NCI-H2081 treated with DMSO at 0.1 percent for 48 hours (cell line): ENCODE measurements around the gene TMEM143.

Source experiments
- DNase-seq: peaks from one replicate; lab custom pipeline; 2025; lab: John Stamatoyannopoulos, UW

The TMEM143 gene

GRCh38 chr19:48359123-48359522, 4.6 kb downstream of the TMEM143 start:
- no peak for DNase-seq

DNA sequence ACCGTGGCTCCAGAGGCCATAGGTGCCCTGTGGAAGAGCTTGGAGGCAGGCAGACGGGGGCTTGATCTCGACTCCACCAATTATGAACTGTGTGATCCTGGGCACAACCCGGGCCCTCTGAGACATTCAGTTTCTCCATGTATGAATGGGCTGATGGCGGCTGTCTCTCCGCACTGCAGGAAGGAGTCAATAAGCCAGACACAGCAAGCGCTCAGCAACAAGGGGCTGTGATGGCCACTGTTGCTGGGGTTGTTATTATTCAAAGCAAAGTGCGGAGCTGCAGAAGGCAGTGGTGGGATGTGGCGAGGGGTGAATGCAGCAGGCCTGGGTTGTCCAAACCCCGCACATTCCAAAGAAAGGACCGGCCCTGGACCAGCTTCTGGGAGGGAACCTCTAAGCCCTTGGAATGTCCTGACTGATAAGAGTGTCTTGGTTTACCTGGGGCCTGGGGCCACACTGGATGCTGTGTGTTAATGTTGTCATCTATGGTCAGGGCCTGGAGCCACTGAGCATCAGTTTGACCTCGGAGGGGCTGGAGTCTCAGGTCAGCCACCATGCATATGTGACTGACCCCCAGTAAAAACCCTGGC, 8.3 kb downstream of the TMEM143 start:
- DNase-seq: no peak

- DNase-seq: no peak
These were observed 9.3 kb downstream of the TMEM143 start for GRCh38 chr19:48354332-48354992.

DNA sequence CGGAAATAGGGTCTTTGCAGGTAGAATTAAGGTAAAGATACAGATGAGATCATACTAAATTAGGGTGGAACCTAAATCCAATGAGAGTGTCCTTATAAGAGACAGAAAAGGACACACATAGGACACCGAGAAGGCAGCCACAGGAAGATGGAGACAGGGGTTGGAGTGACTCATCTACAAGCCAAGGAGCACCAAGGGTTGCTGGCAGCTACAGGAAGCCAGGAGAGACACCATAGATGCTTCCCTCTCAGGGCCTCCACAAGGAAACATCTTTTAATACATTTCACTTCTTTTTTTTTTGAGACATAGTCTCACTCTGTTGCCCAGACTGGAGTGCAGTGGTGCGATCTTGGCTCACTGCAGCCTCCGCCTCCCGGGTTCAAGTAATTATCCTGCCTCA, 10.1 kb downstream of the TMEM143 start:
- DNase-seq: no peak

GRCh38 chr19:48351341-48351752, 12.4 kb downstream of the TMEM143 start:
- DNase-seq: no peak

DNA sequence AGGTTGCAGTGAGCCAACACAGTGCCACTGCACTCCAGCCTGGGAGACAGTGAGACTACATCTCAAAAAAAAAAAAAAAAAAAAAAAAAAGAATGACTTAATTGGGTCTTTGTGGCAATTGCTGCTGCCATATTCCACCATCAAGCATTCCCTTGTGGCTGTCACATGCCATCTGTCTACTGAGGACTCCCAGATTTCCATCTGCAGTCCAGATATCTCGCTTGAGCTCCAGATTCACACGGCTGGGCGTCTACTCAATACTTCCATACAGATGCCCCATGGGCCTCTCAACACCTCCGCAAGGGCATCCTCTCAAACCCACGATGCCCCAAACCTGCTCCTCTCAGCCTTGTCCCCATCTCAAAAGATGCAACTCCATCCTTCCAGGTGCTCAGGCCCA, 12.9 kb downstream of the TMEM143 start:
- no peak for DNase-seq

GRCh38 chr19:48348737-48349136, 15.0 kb downstream of the TMEM143 start:
- DNase-seq: no peak

DNA sequence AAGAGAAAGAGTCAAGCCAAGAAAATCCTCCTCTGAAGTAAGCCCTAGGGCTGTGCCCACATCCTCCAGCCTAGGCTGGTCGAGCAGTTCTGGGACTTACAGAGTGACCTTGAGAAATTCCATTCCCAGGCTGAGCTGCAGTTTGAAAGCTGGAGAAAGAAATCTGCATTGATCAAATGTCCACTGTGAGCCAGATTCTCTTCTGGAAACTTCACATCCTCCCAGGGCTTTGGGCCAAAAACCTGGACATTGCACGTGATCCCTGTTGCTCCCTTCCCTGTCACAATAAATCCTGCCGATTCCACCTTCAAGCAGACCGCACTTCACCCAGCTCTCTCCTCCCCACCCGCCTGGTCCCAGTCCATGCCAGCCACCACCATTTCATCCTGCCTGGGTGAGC, 15.7 kb downstream of the TMEM143 start:
- DNase-seq: no peak

- DNase-seq: no peak
These were observed 17.5 kb downstream of the TMEM143 start for GRCh38 chr19:48346191-48346590.

- no peak for DNase-seq
These were observed 18.8 kb downstream of the TMEM143 start for GRCh38 chr19:48344892-48345291.

DNA sequence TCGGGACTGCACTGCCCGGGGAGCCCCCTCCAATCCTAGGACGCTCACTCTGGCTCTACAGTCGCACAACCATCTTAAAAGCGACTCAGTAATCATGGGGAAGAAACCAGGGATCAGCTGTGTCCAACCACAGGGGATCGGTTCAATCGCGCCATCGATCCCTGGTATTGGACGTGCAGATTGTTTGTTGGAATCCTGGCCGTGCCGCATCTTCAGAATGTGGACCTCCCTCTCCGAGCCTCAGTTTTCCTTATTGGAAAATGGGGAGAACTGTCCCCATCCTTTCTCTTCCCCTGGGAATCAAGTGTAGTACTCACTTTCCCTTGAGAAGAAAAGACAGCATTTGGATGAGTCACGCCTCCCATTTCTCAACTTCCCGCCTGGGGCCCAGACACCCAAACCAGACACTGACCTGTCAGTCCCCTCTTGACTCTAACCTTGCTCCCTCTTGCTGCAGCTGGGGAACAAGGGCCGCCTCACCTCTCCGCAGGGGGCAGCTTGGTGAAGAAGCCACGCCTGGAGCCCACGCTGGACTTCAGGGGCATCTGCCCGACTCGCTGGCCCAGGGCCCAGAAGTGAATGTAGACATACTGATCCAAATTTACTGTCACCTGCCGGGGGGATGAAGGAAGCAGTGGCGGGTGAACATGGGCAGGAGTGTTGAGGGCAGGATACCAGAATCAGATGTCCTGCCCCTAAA, 20.7 kb downstream of the TMEM143 start:
- no peak for DNase-seq

DNA sequence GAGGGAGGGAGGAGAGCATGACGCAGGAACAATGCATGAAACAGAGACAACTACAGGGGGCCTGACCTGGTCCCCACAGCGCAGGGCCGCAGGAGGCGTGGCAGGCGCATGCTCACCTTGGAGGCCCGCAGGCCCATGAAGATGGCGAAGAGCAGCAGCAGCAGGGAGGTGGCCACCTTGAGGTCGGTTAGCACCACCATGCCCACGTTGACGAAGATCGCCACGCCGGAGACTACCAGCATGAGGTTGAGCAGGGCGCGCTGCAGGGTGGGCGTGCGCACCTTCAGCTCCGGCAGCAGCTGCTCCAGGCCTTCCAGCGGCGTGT, 21.4 kb downstream of the TMEM143 start:
- DNase-seq: no peak

GRCh38 chr19:48341515-48342413, 22.0 kb downstream of the TMEM143 start:
- DNase-seq: no peak

GRCh38 chr19:48340995-48341394, 22.7 kb downstream of the TMEM143 start:
- DNase-seq: peak; percentile 72

- DNase-seq: no peak
These were observed 24.8 kb downstream of the TMEM143 start for GRCh38 chr19:48338802-48339503.

DNA sequence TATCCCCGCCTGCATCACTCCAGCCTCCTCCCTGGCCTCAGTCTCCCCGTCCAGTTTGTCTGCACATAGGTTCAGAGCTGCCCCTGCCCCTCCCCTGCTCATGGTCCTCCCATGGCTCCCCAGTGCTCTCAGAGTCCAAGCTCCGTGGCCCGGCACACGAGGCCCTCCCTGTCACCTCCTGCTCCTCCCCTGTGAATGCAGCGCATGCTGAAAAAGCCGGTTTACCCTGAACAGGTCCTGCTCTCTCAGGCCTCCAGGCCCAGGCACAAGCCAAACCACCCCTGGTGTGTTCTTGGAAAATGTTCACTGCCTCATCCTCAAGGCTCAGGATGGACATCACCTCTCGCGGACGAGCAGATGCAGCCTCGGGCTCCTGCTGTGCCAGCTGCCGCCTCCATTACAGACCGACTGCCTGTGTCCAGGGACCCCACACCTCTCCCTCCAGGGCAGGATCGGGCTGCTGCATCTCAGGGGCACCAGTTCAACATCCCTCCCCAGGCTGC, 25.4 kb downstream of the TMEM143 start:
- DNase-seq: no peak

- peak; percentile 28 for DNase-seq
These were observed 30.0 kb downstream of the TMEM143 start for GRCh38 chr19:48333467-48334384.

DNA sequence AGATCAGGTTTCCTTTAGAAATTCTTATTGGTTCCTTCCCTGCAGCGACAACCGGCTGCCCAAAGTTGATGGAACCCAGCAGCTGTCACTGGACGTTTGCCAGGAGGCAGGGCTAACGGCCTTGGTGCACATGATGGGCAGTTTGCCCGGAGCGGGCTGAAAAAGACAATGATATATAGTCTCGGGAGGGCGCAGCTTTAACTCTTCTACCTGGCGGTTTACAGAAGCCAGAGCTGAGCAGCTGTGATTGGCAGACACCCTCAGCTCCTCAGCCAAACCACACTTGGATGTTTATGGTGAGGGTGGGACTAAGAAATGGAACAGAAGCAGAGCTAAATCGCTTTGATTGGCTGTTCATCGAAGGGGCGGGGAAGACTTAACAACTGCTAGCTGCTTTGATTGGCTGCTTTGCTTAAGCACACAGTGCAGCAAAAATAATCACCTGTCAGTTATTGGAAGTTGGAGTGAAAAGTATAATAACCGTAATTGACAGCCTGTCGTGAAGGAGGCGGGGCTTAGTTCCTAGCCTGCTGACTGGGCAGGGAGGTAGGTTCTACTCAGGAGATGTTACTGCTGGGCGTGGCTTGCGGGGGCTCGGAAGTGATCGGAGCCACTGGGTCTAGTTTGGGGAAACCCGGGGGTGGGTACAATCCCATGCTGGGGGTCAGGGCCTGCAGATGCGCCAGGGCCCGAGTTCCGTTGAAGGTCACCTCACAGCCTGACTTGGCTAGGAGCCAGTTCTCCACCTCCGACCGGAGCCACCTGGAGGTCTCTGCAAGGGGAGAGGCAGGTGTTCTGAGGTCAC, 30.9 kb downstream of the TMEM143 start:
- DNase-seq: peak; percentile 99

- no peak for DNase-seq
These were observed 31.4 kb downstream of the TMEM143 start for GRCh38 chr19:48332351-48332661.
